Neural progenitor cell (in vitro differentiated cells): ENCODE measurements around the gene ARID3A.

Experiments used
- EZH2 ChIP-seq: fragments of 200-600 bp; sonication (generic); IDR thresholded peaks from 2 replicates; pipeline ENCODE4 v1.6.1; 2017; ENCODE audit warnings: antibody characterized with exemption, mild to moderate bottlenecking, moderate library complexity
- TF ChIP-seq, protein P1 (sequence below): fragments of 200-600 bp; sonication (generic); IDR thresholded peaks from 2 replicates; pipeline ENCODE4 v1.5.1; 2017; ENCODE audit warnings: antibody characterized with exemption, mild to moderate bottlenecking

DNA sequence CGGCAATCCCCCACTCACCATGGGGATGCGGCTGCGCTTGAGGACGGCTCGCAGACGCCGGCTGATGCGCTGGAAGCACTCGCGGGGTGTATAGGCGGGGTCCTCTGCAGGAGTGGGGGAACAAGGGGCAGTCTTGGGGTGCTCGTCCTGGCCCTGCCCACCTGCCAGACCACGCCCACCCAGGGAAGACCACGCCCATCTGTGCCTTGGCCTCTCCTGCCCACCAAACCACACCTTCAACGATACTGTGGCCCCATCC, 25.9 kb upstream of the ARID3A start:
- TF ChIP-seq, protein P1, sequence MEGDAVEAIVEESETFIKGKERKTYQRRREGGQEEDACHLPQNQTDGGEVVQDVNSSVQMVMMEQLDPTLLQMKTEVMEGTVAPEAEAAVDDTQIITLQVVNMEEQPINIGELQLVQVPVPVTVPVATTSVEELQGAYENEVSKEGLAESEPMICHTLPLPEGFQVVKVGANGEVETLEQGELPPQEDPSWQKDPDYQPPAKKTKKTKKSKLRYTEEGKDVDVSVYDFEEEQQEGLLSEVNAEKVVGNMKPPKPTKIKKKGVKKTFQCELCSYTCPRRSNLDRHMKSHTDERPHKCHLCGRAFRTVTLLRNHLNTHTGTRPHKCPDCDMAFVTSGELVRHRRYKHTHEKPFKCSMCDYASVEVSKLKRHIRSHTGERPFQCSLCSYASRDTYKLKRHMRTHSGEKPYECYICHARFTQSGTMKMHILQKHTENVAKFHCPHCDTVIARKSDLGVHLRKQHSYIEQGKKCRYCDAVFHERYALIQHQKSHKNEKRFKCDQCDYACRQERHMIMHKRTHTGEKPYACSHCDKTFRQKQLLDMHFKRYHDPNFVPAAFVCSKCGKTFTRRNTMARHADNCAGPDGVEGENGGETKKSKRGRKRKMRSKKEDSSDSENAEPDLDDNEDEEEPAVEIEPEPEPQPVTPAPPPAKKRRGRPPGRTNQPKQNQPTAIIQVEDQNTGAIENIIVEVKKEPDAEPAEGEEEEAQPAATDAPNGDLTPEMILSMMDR = no peak
- TF ChIP-seq EZH2 = no peak
